Measurements from ENCODE around the gene INA. TPM values are rescaled to one million over a fixed set of nuclear protein-coding genes. Genes with fewer than 3 reads are reported as not detected.

The INA gene
- total RNA-seq, 1 experiment from 2014 or later: 20.4 TPM

- Histone ChIP-seq H2AFZ (no peak overlapping the region), H3K4me3 (no peak overlapping the region), H3K4me2 (peak overlapping the region; percentile 80), H3K27me3 (ENCODE audit: insufficient read depth, low read depth) (no peaks in the 10 kb centered on the region), H3K4me1 (replicated peaks; ENCODE audit: insufficient read depth) (peaks cover 29% of the 10 kb centered on the region), H3F3A (ENCODE audit: insufficient read depth, low read depth) (peaks cover 22% of the 10 kb centered on the region), H4K20me1 (ENCODE audit: insufficient read depth) (no peaks in the 10 kb centered on the region), H3K9me2 (ENCODE audit: insufficient read depth) (no peaks in the 10 kb centered on the region), H3K79me2 (ENCODE audit: low read depth) (peaks cover 8% of the 10 kb centered on the region; the same call in 1 of the 2 replicates), H3K9me3 (ENCODE audit: insufficient read depth, low read depth) (no peaks in the 10 kb centered on the region), H3K27ac (no peak overlapping the region), H3K36me3 (ENCODE audit: low read depth) (no peaks in the 10 kb centered on the region)
- no peak for TF ChIP-seq CTCF (conservative IDR thresholded peaks at IDR 0.05)
- TF ChIP-seq EZH2 (IDR thresholded peaks at IDR 0.05; ENCODE audit: low read depth): no peak
- CTCF ChIA-PET: no interaction called here
- POLR2A ChIA-PET (ENCODE audit: unreplicated experiment): no interaction called here
- no peak for DNase-seq
- intact Hi-C loops (cut with micrococcal nuclease; ENCODE audit: unreplicated experiment): loop anchor here (5.0 kb wide), 1 partner anchor 34 kb away; no protein-coding TSS in a partner anchor
- BruUV-seq (replicated peaks): no TSS peak
Measured at GRCh38 chr10:103276251-103276895, 565 bp upstream of the INA start.

GRCh38 chr10:103277713-103278536 is 987 bp downstream of the INA start:
- H3K27me3 ChIP-seq (ENCODE audit: insufficient read depth, low read depth): no peaks in the 10 kb centered on the region
- peak overlapping the region; percentile 55 for H3K4me3 ChIP-seq
- intact Hi-C loops (cut with micrococcal nuclease; ENCODE audit: unreplicated experiment): loop anchor here (5.0 kb wide), 1 partner anchor 36 kb away; no protein-coding TSS in a partner anchor
- H3K9me2 ChIP-seq (ENCODE audit: insufficient read depth): no peaks in the 10 kb centered on the region
- ChIA-PET POLR2A (ENCODE audit: unreplicated experiment) (interaction anchor here (0.6 kb wide), 2 partner anchors 23 to 535 kb away, joined by 4 to 18 read pairs; no protein-coding TSS in a partner anchor), CTCF (interaction anchor here (0.5 to 1.1 kb wide), 3 partner anchors 106 to 775 kb away, joined by 3 read pairs; partner anchors contain the start of genes ACTR1A and CNNM2)
- no peaks in the 10 kb centered on the region for H4K20me1 ChIP-seq (ENCODE audit: insufficient read depth)
- no peak for DNase-seq
- no peak overlapping the region for H3K27ac ChIP-seq
- no peak for TF ChIP-seq EZH2 (IDR thresholded peaks at IDR 0.05; ENCODE audit: low read depth)
- peak overlapping the region; percentile 75 for H2AFZ ChIP-seq
- H3F3A ChIP-seq (ENCODE audit: insufficient read depth, low read depth): peaks cover 22% of the 10 kb centered on the region
- no peaks in the 10 kb centered on the region for H3K36me3 ChIP-seq (ENCODE audit: low read depth)
- BruUV-seq (replicated peaks): no TSS peak
- H3K79me2 ChIP-seq (ENCODE audit: low read depth): peaks cover 8% of the 10 kb centered on the region; the same call in 1 of the 2 replicates
- H3K9me3 ChIP-seq (ENCODE audit: insufficient read depth, low read depth): no peaks in the 10 kb centered on the region
- H3K4me2 ChIP-seq: peak overlapping the region; percentile 80
- peaks cover 29% of the 10 kb centered on the region for H3K4me1 ChIP-seq (replicated peaks; ENCODE audit: insufficient read depth)

GRCh38 chr10:103278537-103278823 is 1.5 kb downstream of the INA start:
- Histone ChIP-seq H3K4me2 (peak overlapping the region; percentile 80), H3K27me3 (ENCODE audit: insufficient read depth, low read depth) (no peaks in the 10 kb centered on the region), H3K4me3 (peak overlapping the region; percentile 55; the same call in 1 of the 2 replicates), H3K27ac (no peak overlapping the region), H2AFZ (no peak overlapping the region), H3K9me3 (ENCODE audit: insufficient read depth, low read depth) (no peaks in the 10 kb centered on the region), H4K20me1 (ENCODE audit: insufficient read depth) (no peaks in the 10 kb centered on the region), H3K4me1 (replicated peaks; ENCODE audit: insufficient read depth) (peaks cover 26% of the 10 kb centered on the region), H3K36me3 (ENCODE audit: low read depth) (no peaks in the 10 kb centered on the region), H3K79me2 (ENCODE audit: low read depth) (peaks cover 8% of the 10 kb centered on the region; the same call in 1 of the 2 replicates), H3F3A (ENCODE audit: insufficient read depth, low read depth) (peaks cover 18% of the 10 kb centered on the region), H3K9me2 (ENCODE audit: insufficient read depth) (no peaks in the 10 kb centered on the region)
- ChIA-PET CTCF (no interaction called here), POLR2A (ENCODE audit: unreplicated experiment) (interaction anchor here (0.6 kb wide), 1 partner anchor 24 kb away, joined by 18 read pairs; no protein-coding TSS in a partner anchor)
- no peak for TF ChIP-seq EZH2 (IDR thresholded peaks at IDR 0.05; ENCODE audit: low read depth)
- intact Hi-C loops (cut with micrococcal nuclease; ENCODE audit: unreplicated experiment): loop anchor here (5.0 kb wide), 1 partner anchor 36 kb away; no protein-coding TSS in a partner anchor
- no TSS peak for BruUV-seq (replicated peaks)
- DNase-seq: no peak

All from PC-9 (cell line).